Activated T-cell treated with anti-CD3 and anti-CD28 coated beads, Interleukin-2, amount 50 U/mL, for 1 hour (primary cell): ENCODE results near the gene CMTM8.
A peak's percentile ranks its signal among the peaks of the same experiment; 100 is the strongest.
"Not testable (repeated sequence)": the region's sequence is repeated elsewhere in the genome, so short reads cannot be mapped to it uniquely, and the experiment has no call there.

Experiments used
- DNase-seq: peaks from one replicate; pipeline ENCODE4 v3.0.0-alpha.2; 2020

The CMTM8 gene

DNA sequence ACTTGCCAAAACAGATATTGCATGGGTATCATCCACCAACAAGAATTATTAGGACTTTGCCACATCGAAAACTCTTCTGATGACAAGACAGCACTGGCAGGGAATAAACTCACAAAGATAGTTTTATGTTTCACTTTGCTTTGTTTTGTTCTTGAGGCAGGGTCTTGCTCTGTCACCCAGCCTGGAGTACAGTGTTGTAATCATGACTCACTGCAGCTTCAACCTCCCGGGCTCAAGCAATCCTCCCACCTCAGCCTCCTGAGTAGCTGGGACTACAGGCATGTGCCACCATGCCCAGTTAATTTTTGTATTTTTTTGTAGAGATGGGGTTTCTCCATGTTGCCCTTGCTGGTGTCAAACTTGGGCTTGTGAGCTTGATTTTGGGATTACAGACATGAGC is 151.1 kb downstream of the CMTM8 start:
- not testable (repeated sequence) for DNase-seq

DNA sequence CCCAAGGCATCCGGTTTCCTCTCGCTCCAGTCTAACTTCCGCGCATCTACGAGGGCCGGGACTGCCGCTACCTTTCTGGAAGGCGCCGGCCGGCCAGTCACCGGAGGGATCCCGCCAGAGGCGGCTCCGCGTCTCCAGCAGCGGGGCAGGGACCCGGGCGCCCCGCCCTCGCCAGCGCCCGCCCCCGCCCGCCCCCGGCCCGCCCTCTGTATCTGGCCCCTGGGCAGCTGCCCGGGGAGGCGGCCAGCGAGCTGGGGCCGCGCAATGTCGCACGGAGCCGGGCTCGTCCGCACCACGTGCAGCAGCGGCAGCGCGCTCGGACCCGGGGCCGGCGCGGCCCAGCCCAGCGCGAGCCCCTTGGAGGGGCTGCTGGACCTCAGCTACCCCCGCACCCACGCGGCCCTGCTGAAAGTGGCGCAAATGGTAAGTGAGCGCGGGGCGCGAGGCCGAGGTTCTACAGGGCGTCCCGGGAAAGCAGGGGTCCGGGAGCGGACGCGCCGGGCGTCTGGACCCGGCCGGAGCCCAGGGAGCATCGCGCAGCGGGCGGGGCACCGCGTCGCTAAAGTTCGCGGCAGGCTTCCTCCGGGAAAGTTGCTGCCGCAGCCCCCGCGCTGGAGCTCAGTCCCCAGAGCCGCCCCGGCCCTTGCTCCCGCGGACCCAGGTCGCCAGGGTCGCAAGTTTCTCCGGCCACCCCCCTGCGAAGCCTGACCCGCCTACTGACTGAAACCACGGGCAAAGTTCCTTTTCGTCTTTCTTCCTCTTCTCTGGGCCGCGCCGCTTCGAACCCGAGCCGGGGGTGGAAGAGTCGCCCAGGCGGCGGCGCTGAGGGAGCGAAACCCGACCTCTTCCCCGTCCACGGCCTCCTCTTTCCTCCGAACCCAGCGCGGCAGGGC is 153.4 kb downstream of the CMTM8 start, which contains the start of gene CMTM7:
Gene CMTM7 (plus strand): TSS at position 211 of the 893 bp plus-strand sequence. CDS start 54 bp downstream, at position 265.
- DNase-seq = peak; percentile 69

DNA sequence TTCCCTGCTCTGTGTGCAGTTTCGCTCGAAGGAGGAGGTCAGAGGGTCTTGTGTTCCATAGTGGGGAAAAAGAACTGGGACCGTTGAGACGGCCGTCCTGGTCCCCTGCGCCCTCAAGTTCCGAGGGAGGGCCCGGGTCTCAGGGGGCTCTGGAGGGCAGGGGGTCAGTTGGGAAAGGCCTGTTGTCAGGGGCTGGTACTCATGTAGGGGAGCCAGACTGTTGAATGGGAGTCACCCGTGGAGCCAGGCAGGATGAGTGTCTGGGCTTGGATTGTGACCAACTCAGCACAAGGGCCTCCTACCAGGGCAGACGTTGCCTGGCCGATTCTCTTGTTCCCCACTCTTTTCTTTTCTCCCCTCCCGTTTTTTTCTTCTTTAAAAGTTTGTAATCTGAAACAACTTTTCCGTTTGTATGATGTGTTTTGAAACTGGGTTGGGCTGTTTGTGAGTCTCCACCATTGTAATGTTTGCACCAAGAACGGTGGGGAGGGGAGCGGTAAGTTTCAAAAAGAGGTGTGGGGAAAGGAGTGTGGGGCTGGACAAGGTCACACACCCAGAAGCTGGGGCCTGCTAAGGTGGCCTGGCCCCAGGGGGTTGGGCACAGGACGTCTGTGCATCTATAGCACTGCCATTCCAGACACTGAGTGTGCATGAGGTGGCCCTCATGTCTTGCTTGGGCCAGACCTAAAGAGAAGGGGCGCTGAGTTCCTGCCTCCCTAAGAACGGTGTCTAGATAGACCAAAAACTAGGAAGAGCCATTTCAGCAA is 154.2 kb downstream of the CMTM8 start:
- DNase-seq = peak; percentile 58

DNA sequence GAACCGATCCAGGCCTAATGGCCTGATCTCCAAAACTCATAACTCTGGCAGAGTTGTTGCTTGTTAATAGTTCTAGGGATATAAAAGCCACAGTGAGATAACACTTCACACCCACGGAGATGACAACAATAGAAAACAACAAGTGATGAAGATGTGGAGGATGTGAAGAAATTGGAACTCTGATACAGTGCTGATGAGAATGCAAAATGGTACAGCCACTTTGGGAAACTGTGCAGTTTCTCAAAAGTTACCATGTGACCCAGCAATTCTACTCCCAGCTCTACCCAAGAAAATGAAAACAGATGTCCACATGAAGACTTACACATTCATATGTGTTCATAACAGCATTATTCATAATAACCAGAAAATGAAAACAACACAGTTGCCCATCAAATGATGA is 157.0 kb downstream of the CMTM8 start:
- no peak for DNase-seq

DNA sequence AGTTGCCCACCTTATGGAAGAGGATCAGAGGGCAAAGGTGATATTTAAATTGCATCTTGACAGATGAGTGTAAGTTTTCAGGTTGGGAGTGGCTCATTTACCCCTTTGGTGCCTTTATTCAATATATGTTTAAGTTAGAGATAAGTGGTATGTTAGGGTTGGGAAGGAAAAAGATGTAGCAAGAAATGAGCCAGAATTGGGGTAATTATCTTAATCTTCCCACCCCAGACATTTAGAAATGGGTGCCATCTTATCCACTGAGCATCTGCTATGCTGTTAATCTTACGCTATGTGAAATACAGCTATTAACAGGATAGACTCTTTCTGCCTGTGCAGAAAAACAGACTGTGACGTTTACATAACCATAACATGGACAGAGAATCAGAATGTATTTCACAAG is 159.5 kb downstream of the CMTM8 start:
- DNase-seq = no peak

DNA sequence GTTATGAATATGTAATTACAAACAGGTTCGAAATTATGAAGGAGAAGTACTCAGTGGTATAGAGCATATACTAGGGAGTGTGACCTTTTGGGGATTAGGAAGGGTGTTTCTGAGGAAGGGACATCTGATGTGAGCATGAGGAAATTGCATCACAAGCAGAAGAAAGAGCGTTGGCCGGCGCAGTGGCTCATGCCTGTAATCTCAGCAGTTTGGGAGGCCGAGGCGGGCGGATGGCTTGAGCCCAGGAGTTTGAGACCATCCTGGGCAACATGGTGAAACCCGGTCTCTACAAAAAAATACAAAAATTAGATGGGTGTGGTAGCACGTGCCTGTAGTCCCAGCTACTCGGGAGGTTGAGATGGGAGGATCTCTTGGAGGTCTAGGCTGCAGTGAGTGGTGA is 160.1 kb downstream of the CMTM8 start:
- no peak for DNase-seq

DNA sequence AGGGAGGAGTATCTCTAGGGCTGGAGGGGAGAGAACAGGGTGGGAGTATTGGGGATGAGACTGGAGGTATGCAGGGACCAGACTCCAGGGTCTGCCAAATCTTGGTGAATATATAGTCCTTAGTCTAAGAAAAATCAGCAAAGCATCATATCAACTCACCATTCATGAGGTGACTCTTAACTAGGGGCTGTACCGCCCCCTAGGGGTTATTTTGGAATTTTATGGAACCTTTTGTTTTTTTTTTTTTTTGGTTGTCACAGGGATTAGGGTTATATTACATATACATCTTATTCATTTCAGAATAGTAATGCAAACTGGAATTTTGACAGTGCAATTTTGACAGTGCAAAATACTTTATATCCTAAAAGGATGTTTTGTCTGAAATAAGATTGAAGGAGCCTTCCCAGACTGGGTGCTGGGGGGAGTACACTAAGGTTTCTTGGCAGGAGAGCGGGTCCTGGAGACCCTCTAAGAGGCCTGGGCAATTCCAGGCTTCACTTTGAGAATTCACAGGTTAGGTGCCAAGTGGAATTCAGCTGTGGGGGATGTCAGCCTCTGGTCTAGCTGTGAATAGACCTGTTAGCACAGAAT is 160.6 kb downstream of the CMTM8 start:
- DNase-seq = no peak

DNA sequence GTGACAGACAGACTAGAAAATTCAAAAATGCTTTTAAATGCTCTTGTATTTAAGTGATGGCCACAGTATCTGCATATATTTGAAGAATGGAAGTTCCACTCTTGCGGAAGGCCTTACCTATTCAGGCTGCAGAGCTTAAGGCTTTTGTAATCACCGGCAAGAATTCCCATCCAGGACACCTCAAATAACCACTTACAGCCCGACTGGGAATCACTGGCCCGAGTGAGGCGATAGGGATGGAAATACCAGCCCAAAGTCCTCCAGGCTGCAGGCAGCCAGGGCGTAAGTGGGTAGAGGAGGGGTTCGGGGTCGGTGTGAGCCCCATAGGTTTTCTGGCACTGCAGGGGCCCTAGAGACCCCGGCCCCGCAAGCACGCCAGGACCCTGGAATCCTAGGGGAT is 162.6 kb downstream of the CMTM8 start:
- DNase-seq = no peak

DNA sequence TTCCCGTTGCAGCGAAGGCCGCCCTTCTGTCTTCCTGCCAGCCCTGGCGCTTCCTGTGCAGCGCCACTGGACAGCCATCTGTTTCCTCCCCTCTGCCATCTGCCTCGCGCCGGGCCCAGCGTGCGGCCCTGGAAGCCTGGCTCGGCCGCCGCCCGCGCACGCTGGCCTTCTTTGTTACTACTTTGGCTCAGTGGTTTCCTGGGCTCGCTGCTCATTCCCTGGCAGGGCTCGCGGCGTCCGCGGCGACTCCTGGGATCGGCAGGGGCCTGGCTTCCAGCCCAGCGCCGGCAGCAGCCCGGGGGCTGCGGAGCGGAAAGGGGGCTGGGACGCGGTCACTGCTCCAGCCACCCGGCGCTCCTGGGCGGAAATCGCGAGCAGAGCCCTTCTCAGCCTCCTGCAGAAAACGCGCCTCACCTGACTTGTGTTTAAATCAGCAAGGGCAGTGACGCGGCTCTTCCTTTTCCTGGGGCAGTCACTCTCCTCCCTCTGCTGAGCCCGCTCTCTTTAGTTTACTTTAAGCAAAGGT is 163.1 kb downstream of the CMTM8 start:
- peak; percentile 65 for DNase-seq

DNA sequence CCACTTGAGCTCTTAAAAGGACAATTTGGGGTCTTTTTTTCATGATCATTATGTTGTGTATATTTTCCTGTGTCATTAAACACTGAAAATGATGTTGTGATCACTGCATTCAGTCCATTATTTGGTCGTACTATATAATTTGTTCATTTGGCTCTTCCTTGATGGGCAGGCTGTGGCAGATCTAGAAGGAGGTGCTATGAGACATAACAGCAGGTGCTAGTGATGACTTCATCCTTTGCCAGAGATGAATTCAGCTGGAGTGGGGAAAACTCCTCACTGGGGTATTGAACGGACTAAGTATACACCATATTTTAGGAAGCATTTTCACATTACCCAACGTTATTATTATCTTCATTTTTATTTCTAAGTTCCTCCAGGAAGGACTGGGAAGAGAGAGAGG is 165.2 kb downstream of the CMTM8 start:
- DNase-seq = no peak

DNA sequence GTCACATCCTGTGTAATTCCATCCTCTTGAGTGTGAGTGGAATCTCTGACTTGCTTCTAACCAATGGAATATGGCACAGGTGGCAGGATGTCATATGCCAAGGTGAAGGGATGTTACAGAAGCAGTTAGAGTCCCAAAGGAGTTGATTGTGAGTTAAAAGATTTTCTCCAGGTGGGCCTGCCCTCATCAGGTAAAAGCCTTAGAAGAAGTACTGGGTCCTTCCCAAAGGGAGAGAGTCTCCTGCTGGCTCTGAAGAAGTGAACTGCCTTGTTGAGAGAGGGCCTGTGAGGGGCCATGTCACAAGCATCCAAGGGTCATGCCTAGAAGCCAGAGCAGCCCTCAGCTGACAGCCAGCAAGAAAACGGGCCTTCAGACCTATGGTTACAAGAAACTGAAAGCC is 166.2 kb downstream of the CMTM8 start:
- no peak for DNase-seq

DNA sequence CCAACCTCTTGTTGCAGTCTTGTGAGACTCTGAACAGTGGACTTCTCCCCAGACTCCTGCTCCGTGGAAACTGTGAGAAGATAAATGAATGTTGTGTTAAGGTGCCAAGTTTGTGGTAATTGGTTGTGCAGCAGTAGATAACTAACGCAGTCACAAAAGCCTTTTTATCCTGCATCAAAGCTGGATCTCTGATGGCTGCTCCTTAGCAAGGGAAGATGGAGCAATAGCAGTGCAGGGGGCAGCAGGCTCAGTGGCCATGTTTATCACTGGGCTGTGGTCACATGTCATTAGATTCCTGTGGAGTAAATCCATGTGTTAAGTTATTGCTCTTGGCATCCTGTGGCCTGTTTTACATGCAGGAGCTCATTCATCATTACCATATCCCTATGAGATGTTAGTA is 166.7 kb downstream of the CMTM8 start:
- no peak for DNase-seq

DNA sequence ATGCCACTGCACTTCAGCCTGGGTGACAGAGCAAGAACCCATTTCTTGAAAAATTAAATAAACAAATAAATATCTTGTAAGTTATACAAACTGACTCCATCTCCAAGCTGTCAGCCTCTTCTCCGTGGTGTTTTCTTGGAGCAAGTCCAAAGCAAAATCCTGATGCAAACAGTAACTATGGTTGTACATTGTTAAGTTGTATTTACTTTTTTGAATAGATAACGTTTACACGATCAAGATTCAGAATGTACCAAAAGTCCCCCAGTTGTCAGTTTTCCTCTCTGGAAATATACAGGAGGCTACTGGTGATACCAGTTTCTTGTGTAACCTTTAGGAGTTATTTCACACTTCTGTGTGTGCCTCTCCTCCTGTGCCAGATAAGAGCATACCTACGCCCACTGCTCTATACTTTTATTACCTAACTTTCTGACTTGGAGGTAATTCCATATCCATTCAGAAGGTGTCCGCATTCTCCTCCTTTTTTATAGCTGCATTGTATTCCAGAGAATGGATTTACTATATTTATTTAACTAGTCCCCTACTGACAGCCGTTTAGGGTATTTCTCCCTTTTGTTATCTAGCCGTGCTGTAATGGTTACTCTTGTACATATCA is 167.3 kb downstream of the CMTM8 start:
- no peak for DNase-seq

DNA sequence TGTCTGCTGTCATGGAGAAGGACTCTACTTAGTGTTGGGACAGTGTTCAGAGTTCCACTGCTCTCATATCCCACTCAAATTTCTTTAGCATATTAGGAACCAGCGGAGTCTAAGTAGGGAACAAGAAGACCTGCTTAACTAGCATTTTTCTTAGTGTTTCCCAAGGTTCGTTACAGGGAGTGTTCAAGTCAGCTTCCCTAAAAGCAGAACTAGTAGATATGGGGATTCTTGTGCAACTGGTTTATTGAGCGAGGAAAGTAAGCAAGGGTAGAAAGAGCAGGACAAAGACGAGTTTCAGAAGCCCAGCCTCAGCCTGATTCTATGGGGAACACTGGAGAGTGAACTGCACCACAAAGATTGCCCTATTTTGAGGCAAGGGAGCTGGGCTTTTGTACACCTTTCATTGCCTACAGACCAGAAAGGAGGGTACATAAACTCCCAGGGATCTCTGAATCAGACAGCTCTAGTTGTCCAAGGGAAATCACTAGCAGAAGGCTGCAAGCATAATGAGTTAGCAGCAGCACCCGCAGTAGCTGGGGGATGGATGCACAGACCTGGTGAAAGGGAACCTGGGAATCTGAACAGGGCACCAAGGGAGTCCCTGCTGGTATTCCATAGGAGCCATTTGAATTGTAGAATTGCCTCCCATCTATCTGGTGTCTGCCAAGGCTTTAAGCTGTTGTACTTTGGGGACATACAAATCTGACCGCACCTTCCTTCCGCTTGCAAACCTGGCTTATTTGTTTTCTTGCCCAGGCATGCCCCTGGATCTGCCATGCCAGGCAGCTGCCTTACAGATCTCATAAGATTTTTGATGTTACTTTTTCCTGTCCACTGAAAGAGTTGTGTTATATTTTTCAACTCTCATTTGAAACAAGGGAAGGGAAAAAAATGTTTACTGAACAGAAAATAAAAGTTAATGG is 168.3 kb downstream of the CMTM8 start:
- no peak for DNase-seq

DNA sequence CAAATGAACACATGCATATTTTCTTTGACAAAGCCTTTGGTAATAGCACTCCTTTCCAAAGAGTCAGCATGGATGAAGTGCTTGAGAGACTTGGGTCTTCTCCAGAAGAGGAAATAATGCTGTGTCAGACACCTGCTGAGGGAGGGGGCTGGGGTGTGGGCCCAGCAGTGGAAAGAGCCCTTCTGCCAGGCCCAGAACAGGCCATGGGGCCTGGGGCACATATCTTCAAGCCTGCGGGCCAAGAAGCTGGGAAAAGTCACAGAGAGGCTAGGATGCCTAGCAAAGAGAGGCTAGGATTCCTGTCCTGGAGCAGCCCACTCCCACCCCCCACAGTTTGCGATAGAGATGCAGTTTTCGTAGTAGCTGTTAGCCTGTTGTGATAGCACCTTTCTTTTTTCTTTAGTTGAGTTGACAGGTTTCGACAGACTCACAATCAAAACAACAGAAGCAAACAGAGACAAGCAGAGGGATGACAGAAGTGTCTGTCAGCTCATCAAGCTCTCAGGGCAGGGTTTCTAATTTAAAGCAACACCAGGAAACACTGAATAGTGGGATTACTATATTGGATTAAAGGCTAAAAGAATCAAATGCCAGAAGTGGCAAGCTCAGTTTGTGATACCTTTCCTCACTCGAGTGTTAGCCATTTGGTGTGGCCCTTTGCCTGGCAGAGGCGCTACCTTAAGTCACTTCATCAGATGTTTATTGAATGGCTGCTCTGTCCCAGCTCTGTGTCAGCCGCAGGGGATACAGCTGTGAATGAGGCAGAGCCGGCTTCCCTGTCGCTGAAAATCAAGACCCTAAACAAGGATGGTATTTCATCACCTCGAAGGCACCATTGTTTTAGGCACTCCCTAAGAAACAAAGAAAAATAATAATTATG is 172.1 kb downstream of the CMTM8 start:
- DNase-seq = no peak

DNA sequence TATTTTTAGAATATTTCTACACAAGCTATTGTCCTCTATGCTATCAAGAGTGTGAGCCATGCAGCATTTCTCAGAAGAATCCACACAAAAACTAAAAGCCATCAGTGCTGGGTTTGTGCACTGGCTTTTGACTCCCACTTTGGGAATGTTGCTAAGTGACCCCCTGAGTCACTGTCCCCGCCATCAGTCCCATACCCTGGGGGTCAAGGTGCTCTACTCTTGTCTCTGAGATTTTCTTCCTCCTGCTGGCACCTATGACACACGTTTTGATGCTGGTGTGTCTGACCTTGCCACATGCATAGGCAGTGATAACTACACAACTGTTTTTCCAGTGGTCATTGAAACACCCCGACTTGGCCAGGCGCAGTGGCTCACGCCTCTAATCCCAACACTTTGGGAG is 173.0 kb downstream of the CMTM8 start:
- DNase-seq = no peak

DNA sequence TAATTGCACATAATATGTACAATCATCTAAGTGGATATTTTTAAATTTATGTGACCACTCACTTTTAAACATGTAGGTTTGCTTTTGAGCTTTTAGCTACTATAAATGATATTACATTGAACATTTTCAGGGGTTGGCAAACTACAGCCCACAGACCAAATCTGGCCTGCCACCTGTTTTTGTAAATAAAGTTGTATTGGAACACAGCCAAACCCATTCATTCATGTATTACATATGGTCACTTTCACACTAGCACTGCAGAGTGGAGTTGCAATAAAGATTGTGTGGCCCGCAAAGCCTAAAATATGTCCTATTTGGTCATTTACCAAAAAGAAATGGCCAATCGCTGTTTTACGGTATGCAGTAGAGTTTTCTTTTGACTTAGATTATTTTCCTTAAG is 174.4 kb downstream of the CMTM8 start:
- DNase-seq = no peak

DNA sequence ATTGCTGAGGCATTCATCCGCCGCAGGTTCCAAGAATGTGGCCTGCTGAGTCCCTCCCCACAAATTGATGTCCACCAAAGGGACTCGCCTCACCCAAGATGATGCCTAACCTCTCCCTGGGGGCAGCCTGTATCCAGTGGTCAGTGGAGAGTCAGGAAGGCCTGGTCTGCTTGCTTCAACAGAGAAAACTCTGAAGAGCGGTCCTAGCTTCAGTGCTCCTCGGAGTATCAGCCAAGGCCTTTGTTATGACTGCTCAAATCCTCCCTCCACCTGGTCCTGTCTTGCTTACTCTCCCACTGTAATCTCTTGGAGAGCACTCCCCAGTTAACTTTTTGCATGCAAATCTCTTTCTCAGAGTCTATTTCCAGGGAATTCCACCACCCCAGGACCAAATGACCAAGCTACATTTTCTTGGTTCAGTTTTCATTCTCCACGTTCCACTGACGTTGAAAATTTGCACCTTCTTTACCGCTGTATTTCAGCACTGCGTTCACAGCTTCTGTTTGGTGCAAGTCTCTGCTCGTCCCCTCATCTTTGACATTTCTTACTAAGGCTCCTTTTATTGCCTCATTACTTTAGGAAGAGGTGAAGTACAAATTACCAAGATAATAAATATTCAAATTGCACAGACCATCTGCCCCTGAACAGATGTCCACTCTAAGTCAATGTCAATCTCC is 175.5 kb downstream of the CMTM8 start:
- DNase-seq = no peak

DNA sequence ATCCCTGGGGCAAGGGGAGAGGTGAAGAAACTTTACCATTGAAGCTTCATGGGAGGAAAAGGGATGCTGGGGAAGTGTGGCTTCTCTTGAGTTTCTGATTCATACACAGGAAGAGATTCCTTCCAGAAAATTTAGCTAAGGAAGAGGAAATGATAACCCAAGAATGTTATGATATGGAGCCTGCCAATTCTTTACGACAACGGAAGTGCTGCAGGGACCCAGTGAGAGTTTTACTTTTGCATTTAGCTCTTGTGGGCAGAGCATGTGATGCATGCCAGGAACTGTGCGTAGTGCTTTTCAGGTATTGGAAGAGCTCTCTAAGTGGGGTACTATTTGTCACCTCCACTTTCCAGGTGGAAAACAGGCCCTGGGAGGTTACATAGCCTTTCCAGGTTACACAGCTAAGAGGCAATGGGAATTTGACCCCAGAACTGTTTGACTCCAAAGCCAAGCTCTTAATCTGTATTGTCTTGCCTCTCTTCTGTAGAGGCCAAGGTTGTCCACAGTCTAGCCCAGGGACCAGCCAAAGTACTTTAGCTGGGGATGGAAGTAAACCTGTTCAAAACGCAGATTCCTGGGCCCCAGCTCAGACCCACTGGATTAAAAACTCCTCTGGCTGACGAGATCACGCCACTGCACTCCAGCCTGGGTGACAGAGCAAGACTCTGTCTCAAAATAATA is 176.2 kb downstream of the CMTM8 start:
- no peak for DNase-seq

DNA sequence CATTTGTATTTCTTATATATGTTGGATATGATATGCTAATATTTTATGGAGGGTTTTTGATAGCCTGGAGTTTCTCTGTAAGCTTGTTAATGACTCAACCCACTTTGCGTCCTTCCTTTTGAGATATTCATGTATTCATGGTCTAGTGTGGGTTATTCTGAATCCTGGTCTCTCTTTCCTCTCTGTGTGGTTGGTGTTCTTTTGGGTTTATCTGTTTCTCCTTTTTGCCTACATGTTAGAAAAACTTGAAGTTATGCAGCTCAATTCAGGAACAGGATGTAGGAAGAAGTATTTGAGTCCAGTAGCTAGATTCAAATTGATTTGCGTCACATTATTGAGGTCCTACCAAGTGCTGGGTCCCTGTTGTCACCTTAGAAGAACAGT is 181.3 kb downstream of the CMTM8 start:
- no peak for DNase-seq
